ENCODE results near the gene HHAT. TPM values are rescaled to one million over a fixed set of nuclear protein-coding genes. Genes with fewer than 3 reads are reported as not detected.

HHAT gene
- total RNA-seq, 1 donor from 2014 or later: 4.0 TPM

Other genes with a start within 250 kb of the HHAT start
- gene SERTAD4, start 96.1 kb upstream of the HHAT start, total RNA-seq: 8.7 TPM

Data from esophagus mucosa (tissue), 1 donor.